Skeletal muscle satellite cell (primary cell): ENCODE data around the gene COPE.
"Not testable (repeated sequence)": the region's sequence is repeated elsewhere in the genome, so short reads cannot be mapped to it uniquely, and the experiment has no call there.

ENCODE experiments used
- H3K27me3 ChIP-seq: 2 replicates; pipeline ENCODE4 v1.7.0; 2013; ENCODE audit warnings: low read length; ENCODE audit not compliant: control insufficient read depth, insufficient read depth
- H3K36me3 ChIP-seq: 2 replicates; pipeline ENCODE4 v1.7.0; 2013; ENCODE audit warnings: mild to moderate bottlenecking, control low read depth, low read length; ENCODE audit not compliant: insufficient read depth
- H3K4me1 ChIP-seq: 2 replicates; pipeline ENCODE4 v1.7.0; 2013; ENCODE audit warnings: low read length; ENCODE audit not compliant: control insufficient read depth, insufficient read depth
- H3K4me2 ChIP-seq: 2 replicates; pipeline ENCODE4 v1.7.0; 2013; ENCODE audit warnings: mild to moderate bottlenecking, low read length
- H3K4me3 ChIP-seq: 2 replicates; pipeline ENCODE4 v1.7.0; 2013; ENCODE audit warnings: low read length
- H3K9ac ChIP-seq: 2 replicates; pipeline ENCODE4 v1.7.0; 2013; ENCODE audit warnings: mild to moderate bottlenecking, low read depth, low read length, moderate library complexity
- H3K9me3 ChIP-seq: replicated peaks from 2 replicates; pipeline ENCODE4 v1.7.0; 2013; ENCODE audit warnings: mild to moderate bottlenecking, control low read depth, low read length

COPE gene

GRCh38 chr19:18920400-18920799, 1.2 kb upstream of the COPE start:
- Histone ChIP-seq H3K36me3 (peaks cover 34% of the 10 kb centered on the region), H3K9ac (peak overlapping the region; percentile 85), H3K9me3 (no peaks in the 10 kb centered on the region)

GRCh38 chr19:18919900-18920214, 670 bp upstream of the COPE start:
- Histone ChIP-seq H3K4me3 (peak overlapping the region; percentile 85), H3K9me3 (no peaks in the 10 kb centered on the region), H3K9ac (peak overlapping the region; percentile 85), H3K36me3 (peaks cover 38% of the 10 kb centered on the region), H3K4me1 (peaks cover 16% of the 10 kb centered on the region), H3K27me3 (no peaks in the 10 kb centered on the region), H3K4me2 (peak overlapping the region; percentile 94)

More at GRCh38 chr19:18920400-18920799, 1.2 kb upstream of the COPE start:
- H3K27me3 ChIP-seq: no peaks in the 10 kb centered on the region
- peak overlapping the region; percentile 85 for H3K4me3 ChIP-seq
- peaks cover 16% of the 10 kb centered on the region for H3K4me1 ChIP-seq
- peak overlapping the region; percentile 94 for H3K4me2 ChIP-seq

- H3K9ac ChIP-seq, H3K27me3 ChIP-seq, H3K9me3 ChIP-seq: not testable (repeated sequence)
- peaks cover 31% of the 10 kb centered on the region for H3K36me3 ChIP-seq
- peak overlapping the region; percentile 89 for H3K4me3 ChIP-seq
- peak overlapping the region; percentile 92 for H3K4me2 ChIP-seq
- H3K4me1 ChIP-seq: peaks cover 16% of the 10 kb centered on the region
Observed at GRCh38 chr19:18917593-18917992, 1.6 kb downstream of the COPE start.

GRCh38 chr19:18915639-18916038, 3.5 kb downstream of the COPE start:
- H3K4me3 ChIP-seq: no peak overlapping the region

GRCh38 chr19:18913466-18913865, 5.7 kb downstream of the COPE start:
- Histone ChIP-seq H3K27me3 (no peaks in the 10 kb centered on the region), H3K4me1 (peaks cover 10% of the 10 kb centered on the region), H3K36me3 (peaks cover 39% of the 10 kb centered on the region), H3K4me2 (no peak overlapping the region), H3K9ac (no peak overlapping the region), H3K4me3 (no peak overlapping the region), H3K9me3 (no peaks in the 10 kb centered on the region)

More at GRCh38 chr19:18915639-18916038, 3.5 kb downstream of the COPE start:
- Histone ChIP-seq H3K27me3 (no peaks in the 10 kb centered on the region), H3K4me2 (no peak overlapping the region), H3K4me1 (peaks cover 15% of the 10 kb centered on the region), H3K9me3 (no peaks in the 10 kb centered on the region), H3K9ac (no peak overlapping the region), H3K36me3 (peaks cover 26% of the 10 kb centered on the region)

GRCh38 chr19:18912933-18913332, 6.3 kb downstream of the COPE start:
- H3K27me3 ChIP-seq: no peaks in the 10 kb centered on the region
- peaks cover 43% of the 10 kb centered on the region for H3K36me3 ChIP-seq
- H3K9ac ChIP-seq: no peak overlapping the region
- H3K4me1 ChIP-seq: peaks cover 6% of the 10 kb centered on the region
- H3K9me3 ChIP-seq: no peaks in the 10 kb centered on the region
- H3K4me2 ChIP-seq: no peak overlapping the region
- no peak overlapping the region for H3K4me3 ChIP-seq

- Histone ChIP-seq H3K36me3 (peaks cover 52% of the 10 kb centered on the region), H3K4me2 (no peak overlapping the region), H3K9me3 (no peaks in the 10 kb centered on the region), H3K9ac (no peak overlapping the region), H3K27me3 (no peaks in the 10 kb centered on the region), H3K4me1 (no peaks in the 10 kb centered on the region), H3K4me3 (no peak overlapping the region)
Observed at GRCh38 chr19:18910801-18911436, 8.3 kb downstream of the COPE start.

- no peaks in the 10 kb centered on the region for H3K27me3 ChIP-seq
- peaks cover 50% of the 10 kb centered on the region for H3K36me3 ChIP-seq
- H3K9ac ChIP-seq: no peak overlapping the region
- no peaks in the 10 kb centered on the region for H3K4me1 ChIP-seq
- H3K4me3 ChIP-seq: no peak overlapping the region
- no peak overlapping the region for H3K4me2 ChIP-seq
- H3K9me3 ChIP-seq: no peaks in the 10 kb centered on the region
Observed at GRCh38 chr19:18910010-18910409, 9.2 kb downstream of the COPE start.

- H3K4me3 ChIP-seq: no peak overlapping the region
- H3K9ac ChIP-seq: no peak overlapping the region
- peaks cover 54% of the 10 kb centered on the region for H3K36me3 ChIP-seq
- no peaks in the 10 kb centered on the region for H3K27me3 ChIP-seq
- H3K4me1 ChIP-seq: no peaks in the 10 kb centered on the region
- H3K9me3 ChIP-seq: no peaks in the 10 kb centered on the region
- no peak overlapping the region for H3K4me2 ChIP-seq
Observed at GRCh38 chr19:18908917-18909619, 10.1 kb downstream of the COPE start.

GRCh38 chr19:18906605-18907519, 12.3 kb downstream of the COPE start:
- Histone ChIP-seq H3K4me2 (no peak overlapping the region), H3K4me1 (no peaks in the 10 kb centered on the region), H3K9me3 (no peaks in the 10 kb centered on the region), H3K4me3 (no peak overlapping the region), H3K36me3 (peaks cover 48% of the 10 kb centered on the region), H3K9ac (no peak overlapping the region), H3K27me3 (no peaks in the 10 kb centered on the region)

GRCh38 chr19:18905513-18906236, 13.5 kb downstream of the COPE start:
- Histone ChIP-seq H3K36me3 (peaks cover 44% of the 10 kb centered on the region), H3K4me3 (no peak overlapping the region), H3K9ac (no peak overlapping the region), H3K4me1 (no peaks in the 10 kb centered on the region), H3K27me3 (no peaks in the 10 kb centered on the region), H3K4me2 (no peak overlapping the region), H3K9me3 (no peaks in the 10 kb centered on the region)
